Liver (tissue), 9 donors: Measurements from ENCODE around the gene CEND1. TPM values are rescaled to one million over a fixed set of nuclear protein-coding genes. Genes with fewer than 3 reads are reported as not detected.

Source experiments
- DNase-seq: peaks from one replicate; pipeline ENCODE4 v3.0.0-alpha.2; 2017; ENCODE audit warnings: low spot score
- H3K27ac ChIP-seq, 2 donors: one replicate each; pipeline ENCODE4 v1.7.0; 2013; ENCODE audit warnings: inconsistent platforms in 2 of 2, low read length in 2 of 2, control low read depth in 1 of 2, low read depth in 1 of 2, mild to moderate bottlenecking in 1 of 2
- H3K27me3 ChIP-seq, 4 donors: one replicate each; pipeline versions ENCODE4 v1.6.1 to v1.7.0; 2013; ENCODE audit warnings: low read length in 3 of 4, inconsistent platforms in 1 of 4, mild to moderate bottlenecking in 1 of 4, moderate library complexity in 1 of 4; ENCODE audit not compliant: control insufficient read depth in 4 of 4, insufficient read depth in 4 of 4
- H3K36me3 ChIP-seq, 4 donors: one replicate each; pipeline versions ENCODE4 v1.6.1 to v1.7.0; 2013; ENCODE audit warnings: low read length in 3 of 4, mild to moderate bottlenecking in 3 of 4, low read depth in 1 of 4, moderate library complexity in 1 of 4; ENCODE audit not compliant: control insufficient read depth in 4 of 4, insufficient read depth in 3 of 4
- H3K4me1 ChIP-seq, 4 donors: one replicate each; pipeline versions ENCODE4 v1.6.1 to v1.7.0; 2013; ENCODE audit warnings: low read length in 3 of 4, mild to moderate bottlenecking in 3 of 4, moderate library complexity in 1 of 4; ENCODE audit not compliant: control insufficient read depth in 4 of 4, insufficient read depth in 4 of 4
- H3K4me3 ChIP-seq, 3 donors: one replicate each; pipeline versions ENCODE4 v1.6.1 to v1.7.0; 2013; ENCODE audit warnings: low read length in 3 of 3, control low read depth in 1 of 3, low read depth in 1 of 3, mild to moderate bottlenecking in 1 of 3
- H3K9ac ChIP-seq, 2 donors: one replicate each; pipeline ENCODE4 v1.7.0; 2013; ENCODE audit warnings: low read length in 2 of 2, mild to moderate bottlenecking in 2 of 2, moderate library complexity in 2 of 2, control low read depth in 1 of 2, low read depth in 1 of 2
- H3K9me3 ChIP-seq, 4 donors: one replicate each; pipeline versions ENCODE4 v1.6.1 to v1.7.0; 2013; ENCODE audit warnings: low read length in 3 of 4; ENCODE audit not compliant: control insufficient read depth in 4 of 4
- EGR1 ChIP-seq, 2 donors: IDR thresholded peaks; 2 replicates each; pipeline ENCODE4 v1.6.1; 2016 to 2018; ENCODE audit warnings: antibody characterized with exemption in 2 of 2, low read depth in 2 of 2
- FOXA1 ChIP-seq: IDR thresholded peaks from 2 replicates; pipeline ENCODE4 v1.6.1; 2016; ENCODE audit warnings: antibody characterized with exemption
- FOXA2 ChIP-seq: IDR thresholded peaks from 2 replicates; pipeline ENCODE4 v1.6.1; 2016; ENCODE audit warnings: antibody characterized with exemption
- GABPA ChIP-seq, 2 donors: IDR thresholded peaks in 1 of 2; conservative IDR thresholded peaks in 1 of 2; 2 replicates each; pipeline ENCODE4 v1.6.1; 2016; ENCODE audit warnings: antibody characterized with exemption in 2 of 2, mild to moderate bottlenecking in 1 of 2, moderate library complexity in 1 of 2
- HNF4A ChIP-seq, 2 donors: conservative IDR thresholded peaks; 2 replicates each; pipeline ENCODE4 v1.6.1; 2016; ENCODE audit warnings: antibody characterized with exemption in 2 of 2, mild to moderate bottlenecking in 2 of 2
- HNF4G ChIP-seq: IDR thresholded peaks from 2 replicates; pipeline ENCODE4 v1.6.1; 2016; ENCODE audit warnings: antibody characterized with exemption
- JUND ChIP-seq, 2 donors: IDR thresholded peaks; 2 replicates each; pipeline ENCODE4 v1.6.1; 2016; ENCODE audit warnings: antibody characterized with exemption in 2 of 2
- NR2F2 ChIP-seq: IDR thresholded peaks from 2 replicates; pipeline ENCODE4 v1.6.1; 2016; ENCODE audit warnings: antibody characterized with exemption
- RAD21 ChIP-seq, 2 donors: IDR thresholded peaks; 2 replicates each; pipeline ENCODE4 v1.6.1; 2016; ENCODE audit warnings: antibody characterized with exemption in 2 of 2, mild to moderate bottlenecking in 2 of 2
- RXRA ChIP-seq, 2 donors: IDR thresholded peaks; 2 replicates each; pipeline ENCODE4 v1.6.1; 2017 to 2018; ENCODE audit warnings: antibody characterized with exemption in 2 of 2, mild to moderate bottlenecking in 1 of 2
- SP1 ChIP-seq: IDR thresholded peaks from 2 replicates; pipeline ENCODE4 v1.6.1; 2018; ENCODE audit warnings: antibody characterized with exemption, mild to moderate bottlenecking
- TAF1 ChIP-seq: conservative IDR thresholded peaks from 2 replicates; pipeline ENCODE4 v1.6.1; 2016; ENCODE audit warnings: antibody characterized with exemption, mild to moderate bottlenecking
- YY1 ChIP-seq: IDR thresholded peaks from 2 replicates; pipeline ENCODE4 v1.6.1; 2016; ENCODE audit warnings: antibody characterized with exemption, mild to moderate bottlenecking
- WGBS: extraction: QIAGEN DNeasy Blood & Tissue Kit; methylation state at CpG from one replicate; pipeline ENCODE4 v1.1.7; 2013; 5-methylcytosine and 5-hydroxymethylcytosine counted together
- polyA plus RNA-seq, 2 donors: library from polyadenylated mRNA; stranded (reverse) in 1 of 2; unstranded in 1 of 2; fragments of 200-250 nt in 1 of 2; fragments of >200 nt in 1 of 2; fragmentation: Nextera tagmentation in 1 of 2; extraction: Ambion mirVana in 1 of 2; gene quantifications; one replicate each; pipeline versions ENCODE4 v1.2.1 to v1.2.3, GENCODE V29; 2013 to 2015
- total RNA-seq, 2 donors: library from RNA; depleted of rRNA; stranded (reverse); fragments of >200 nt; gene quantifications; one replicate each; pipeline ENCODE4 v1.2.3, GENCODE V29; 2014
- TF ChIP-seq, protein P1 (sequence below): IDR thresholded peaks from 2 replicates; pipeline ENCODE4 v1.6.1; 2016; ENCODE audit warnings: antibody characterized with exemption, mild to moderate bottlenecking
- TF ChIP-seq, protein P2 (sequence below): IDR thresholded peaks from 2 replicates; pipeline ENCODE4 v1.6.1; 2016; ENCODE audit warnings: antibody characterized with exemption
- TF ChIP-seq, protein P3 (sequence below): IDR thresholded peaks from 2 replicates; pipeline ENCODE4 v1.6.1; 2016; ENCODE audit warnings: antibody characterized with exemption
- TF ChIP-seq, protein P4 (sequence below): IDR thresholded peaks from 2 replicates; pipeline ENCODE4 v1.6.1; 2016; ENCODE audit warnings: antibody characterized with exemption
- TF ChIP-seq, protein P5 (sequence below): fragments of 150-350 bp; IDR thresholded peaks from 2 replicates; pipeline ENCODE4 v1.5.1; 2017; ENCODE audit warnings: improper control_type of control experiment, low read depth, low read length; ENCODE audit not compliant: missing input control
- donor health status: healthy.
- donor health status: healthy.
- donor health status: healthy.
- donor health status: healthy.
- donor health status: healthy.

Gene CEND1
- total and polyA plus RNA-seq, 4 donors, result not detected

DNA sequence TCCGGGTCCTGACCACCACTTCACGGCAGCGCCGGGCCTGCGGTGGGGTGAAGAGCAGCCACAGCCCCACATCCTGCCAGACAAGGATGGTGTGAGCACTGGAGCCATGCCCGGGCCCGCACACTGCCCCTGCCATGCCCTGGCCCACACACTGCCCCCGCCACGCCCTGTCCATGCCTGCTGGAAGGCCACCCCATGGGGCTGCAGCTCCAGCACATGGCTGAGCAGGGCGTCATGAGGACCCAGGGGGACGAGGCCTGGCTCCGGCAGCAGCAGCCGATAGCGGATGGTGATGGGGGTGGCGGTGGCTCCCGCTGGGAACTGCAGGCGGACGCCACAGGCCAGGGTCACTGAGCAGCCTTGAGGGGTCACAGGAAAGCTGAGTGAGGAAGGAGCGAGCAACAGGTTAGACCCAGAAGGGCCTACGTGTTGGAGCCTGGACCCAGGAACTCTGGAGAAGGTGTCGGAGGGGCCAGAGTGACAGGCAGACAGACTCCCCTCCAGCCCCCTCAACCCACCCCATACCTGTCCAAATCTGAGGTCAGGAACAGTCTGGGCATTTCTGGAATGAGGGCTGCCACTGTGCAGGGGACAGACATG lies 12.2 kb upstream of the CEND1 start:
- H3K36me3 ChIP-seq, result peaks cover 0 to 5% (median 1%) of the 10 kb centered on the region in 4 donors
- no peaks in the 10 kb centered on the region for H3K27me3 ChIP-seq
- H3K4me1 ChIP-seq, result peaks cover 13 to 26% (median 20%) of the 10 kb centered on the region in 4 donors
- DNase-seq, result no peak
- no peak overlapping the region for H3K9ac ChIP-seq
- no peak overlapping the region for H3K4me3 ChIP-seq
- WGBS, result 98% methylated on average over 21 of the region's 21 CpGs
- TF ChIP-seq, protein P1, sequence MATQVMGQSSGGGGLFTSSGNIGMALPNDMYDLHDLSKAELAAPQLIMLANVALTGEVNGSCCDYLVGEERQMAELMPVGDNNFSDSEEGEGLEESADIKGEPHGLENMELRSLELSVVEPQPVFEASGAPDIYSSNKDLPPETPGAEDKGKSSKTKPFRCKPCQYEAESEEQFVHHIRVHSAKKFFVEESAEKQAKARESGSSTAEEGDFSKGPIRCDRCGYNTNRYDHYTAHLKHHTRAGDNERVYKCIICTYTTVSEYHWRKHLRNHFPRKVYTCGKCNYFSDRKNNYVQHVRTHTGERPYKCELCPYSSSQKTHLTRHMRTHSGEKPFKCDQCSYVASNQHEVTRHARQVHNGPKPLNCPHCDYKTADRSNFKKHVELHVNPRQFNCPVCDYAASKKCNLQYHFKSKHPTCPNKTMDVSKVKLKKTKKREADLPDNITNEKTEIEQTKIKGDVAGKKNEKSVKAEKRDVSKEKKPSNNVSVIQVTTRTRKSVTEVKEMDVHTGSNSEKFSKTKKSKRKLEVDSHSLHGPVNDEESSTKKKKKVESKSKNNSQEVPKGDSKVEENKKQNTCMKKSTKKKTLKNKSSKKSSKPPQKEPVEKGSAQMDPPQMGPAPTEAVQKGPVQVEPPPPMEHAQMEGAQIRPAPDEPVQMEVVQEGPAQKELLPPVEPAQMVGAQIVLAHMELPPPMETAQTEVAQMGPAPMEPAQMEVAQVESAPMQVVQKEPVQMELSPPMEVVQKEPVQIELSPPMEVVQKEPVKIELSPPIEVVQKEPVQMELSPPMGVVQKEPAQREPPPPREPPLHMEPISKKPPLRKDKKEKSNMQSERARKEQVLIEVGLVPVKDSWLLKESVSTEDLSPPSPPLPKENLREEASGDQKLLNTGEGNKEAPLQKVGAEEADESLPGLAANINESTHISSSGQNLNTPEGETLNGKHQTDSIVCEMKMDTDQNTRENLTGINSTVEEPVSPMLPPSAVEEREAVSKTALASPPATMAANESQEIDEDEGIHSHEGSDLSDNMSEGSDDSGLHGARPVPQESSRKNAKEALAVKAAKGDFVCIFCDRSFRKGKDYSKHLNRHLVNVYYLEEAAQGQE, result no peak
- TF ChIP-seq RXRA (IDR thresholded peaks at IDR 0.05) (no peak), JUND (IDR thresholded peaks at IDR 0.05) (no peak), TAF1 (no peak), FOXA2 (no peak), HNF4A (conservative IDR thresholded peaks at IDR 0.05) (no peak), SP1 (no peak), FOXA1 (no peak), RAD21 (IDR thresholded peaks at IDR 0.05) (no peak), GABPA (IDR thresholded peaks at IDR 0.05 in 1 of 2, conservative IDR thresholded peaks at IDR 0.05 in 1 of 2) (no peak), YY1 (no peak), HNF4G (no peak), NR2F2 (no peak), EGR1 (IDR thresholded peaks at IDR 0.05; ENCODE audit: low read depth in 2 of 2) (no peak)
- TF ChIP-seq, protein P2, sequence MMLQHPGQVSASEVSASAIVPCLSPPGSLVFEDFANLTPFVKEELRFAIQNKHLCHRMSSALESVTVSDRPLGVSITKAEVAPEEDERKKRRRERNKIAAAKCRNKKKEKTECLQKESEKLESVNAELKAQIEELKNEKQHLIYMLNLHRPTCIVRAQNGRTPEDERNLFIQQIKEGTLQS, result no peak
- TF ChIP-seq, protein P3, sequence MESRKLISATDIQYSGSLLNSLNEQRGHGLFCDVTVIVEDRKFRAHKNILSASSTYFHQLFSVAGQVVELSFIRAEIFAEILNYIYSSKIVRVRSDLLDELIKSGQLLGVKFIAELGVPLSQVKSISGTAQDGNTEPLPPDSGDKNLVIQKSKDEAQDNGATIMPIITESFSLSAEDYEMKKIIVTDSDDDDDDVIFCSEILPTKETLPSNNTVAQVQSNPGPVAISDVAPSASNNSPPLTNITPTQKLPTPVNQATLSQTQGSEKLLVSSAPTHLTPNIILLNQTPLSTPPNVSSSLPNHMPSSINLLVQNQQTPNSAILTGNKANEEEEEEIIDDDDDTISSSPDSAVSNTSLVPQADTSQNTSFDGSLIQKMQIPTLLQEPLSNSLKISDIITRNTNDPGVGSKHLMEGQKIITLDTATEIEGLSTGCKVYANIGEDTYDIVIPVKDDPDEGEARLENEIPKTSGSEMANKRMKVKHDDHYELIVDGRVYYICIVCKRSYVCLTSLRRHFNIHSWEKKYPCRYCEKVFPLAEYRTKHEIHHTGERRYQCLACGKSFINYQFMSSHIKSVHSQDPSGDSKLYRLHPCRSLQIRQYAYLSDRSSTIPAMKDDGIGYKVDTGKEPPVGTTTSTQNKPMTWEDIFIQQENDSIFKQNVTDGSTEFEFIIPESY, result no peak
- TF ChIP-seq, protein P4, sequence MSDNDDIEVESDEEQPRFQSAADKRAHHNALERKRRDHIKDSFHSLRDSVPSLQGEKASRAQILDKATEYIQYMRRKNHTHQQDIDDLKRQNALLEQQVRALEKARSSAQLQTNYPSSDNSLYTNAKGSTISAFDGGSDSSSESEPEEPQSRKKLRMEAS, result no peak
- TF ChIP-seq, protein P5, sequence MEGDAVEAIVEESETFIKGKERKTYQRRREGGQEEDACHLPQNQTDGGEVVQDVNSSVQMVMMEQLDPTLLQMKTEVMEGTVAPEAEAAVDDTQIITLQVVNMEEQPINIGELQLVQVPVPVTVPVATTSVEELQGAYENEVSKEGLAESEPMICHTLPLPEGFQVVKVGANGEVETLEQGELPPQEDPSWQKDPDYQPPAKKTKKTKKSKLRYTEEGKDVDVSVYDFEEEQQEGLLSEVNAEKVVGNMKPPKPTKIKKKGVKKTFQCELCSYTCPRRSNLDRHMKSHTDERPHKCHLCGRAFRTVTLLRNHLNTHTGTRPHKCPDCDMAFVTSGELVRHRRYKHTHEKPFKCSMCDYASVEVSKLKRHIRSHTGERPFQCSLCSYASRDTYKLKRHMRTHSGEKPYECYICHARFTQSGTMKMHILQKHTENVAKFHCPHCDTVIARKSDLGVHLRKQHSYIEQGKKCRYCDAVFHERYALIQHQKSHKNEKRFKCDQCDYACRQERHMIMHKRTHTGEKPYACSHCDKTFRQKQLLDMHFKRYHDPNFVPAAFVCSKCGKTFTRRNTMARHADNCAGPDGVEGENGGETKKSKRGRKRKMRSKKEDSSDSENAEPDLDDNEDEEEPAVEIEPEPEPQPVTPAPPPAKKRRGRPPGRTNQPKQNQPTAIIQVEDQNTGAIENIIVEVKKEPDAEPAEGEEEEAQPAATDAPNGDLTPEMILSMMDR, result no peak
- no peak overlapping the region for H3K27ac ChIP-seq
- H3K9me3 ChIP-seq, result no peaks in the 10 kb centered on the region
